GM10266 (cell line): ENCODE data around the gene PHF2.

Source experiments
- DNase-seq: peaks from one replicate; pipeline ENCODE4 v3.0.0; 2012; ENCODE audit errors: extremely low spot score
- TF ChIP-seq, protein P1 (sequence below): IDR thresholded peaks from 2 replicates; pipeline ENCODE4 v1.5.1; 2012; ENCODE audit warnings: mild to moderate bottlenecking, low read depth; ENCODE audit not compliant: control insufficient read depth, insufficient read depth; ENCODE audit errors: missing control alignments

PHF2 gene

DNA sequence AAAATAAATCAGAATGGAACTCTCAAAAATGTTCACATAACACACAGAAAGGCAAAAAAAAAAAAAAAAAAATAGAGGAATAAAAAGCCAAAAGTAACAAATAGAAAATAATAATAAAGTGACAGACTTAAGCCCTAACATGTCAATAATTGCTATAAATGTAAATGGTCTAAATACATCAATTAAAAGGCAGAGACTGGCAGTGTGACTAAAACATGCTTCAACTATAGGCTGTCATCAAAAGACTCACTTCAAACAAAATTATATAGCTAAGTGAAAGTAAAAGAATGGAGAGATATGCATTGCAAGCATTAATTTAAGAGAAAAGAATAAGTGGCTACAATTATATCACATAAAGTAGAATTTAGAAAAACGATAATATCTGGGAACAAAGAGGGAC is 114.2 kb downstream of the PHF2 start:
- DNase-seq, result no peak

DNA sequence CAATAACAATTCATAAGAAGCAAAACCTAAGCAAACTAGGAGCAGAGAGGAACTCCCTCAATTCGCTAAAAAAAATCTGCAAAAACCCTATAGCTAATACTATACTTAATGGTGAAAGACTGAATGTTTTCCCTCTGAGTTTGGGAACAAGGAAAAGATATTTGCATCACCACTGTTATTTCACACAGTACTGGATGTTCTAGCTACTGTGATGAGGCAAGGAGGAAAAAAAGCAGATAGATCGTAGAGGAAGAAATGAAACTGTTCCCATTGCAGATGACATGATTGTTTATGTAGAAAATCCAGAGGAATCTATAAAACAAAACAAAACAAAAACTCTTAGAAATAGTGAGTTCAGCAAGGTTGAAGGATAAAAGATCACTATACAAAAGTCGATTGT is 116.7 kb downstream of the PHF2 start:
- TF ChIP-seq, protein P1, sequence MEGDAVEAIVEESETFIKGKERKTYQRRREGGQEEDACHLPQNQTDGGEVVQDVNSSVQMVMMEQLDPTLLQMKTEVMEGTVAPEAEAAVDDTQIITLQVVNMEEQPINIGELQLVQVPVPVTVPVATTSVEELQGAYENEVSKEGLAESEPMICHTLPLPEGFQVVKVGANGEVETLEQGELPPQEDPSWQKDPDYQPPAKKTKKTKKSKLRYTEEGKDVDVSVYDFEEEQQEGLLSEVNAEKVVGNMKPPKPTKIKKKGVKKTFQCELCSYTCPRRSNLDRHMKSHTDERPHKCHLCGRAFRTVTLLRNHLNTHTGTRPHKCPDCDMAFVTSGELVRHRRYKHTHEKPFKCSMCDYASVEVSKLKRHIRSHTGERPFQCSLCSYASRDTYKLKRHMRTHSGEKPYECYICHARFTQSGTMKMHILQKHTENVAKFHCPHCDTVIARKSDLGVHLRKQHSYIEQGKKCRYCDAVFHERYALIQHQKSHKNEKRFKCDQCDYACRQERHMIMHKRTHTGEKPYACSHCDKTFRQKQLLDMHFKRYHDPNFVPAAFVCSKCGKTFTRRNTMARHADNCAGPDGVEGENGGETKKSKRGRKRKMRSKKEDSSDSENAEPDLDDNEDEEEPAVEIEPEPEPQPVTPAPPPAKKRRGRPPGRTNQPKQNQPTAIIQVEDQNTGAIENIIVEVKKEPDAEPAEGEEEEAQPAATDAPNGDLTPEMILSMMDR, result no peak
- no peak for DNase-seq

More for the DNA sequence above, 114.2 kb downstream of the PHF2 start:
- TF ChIP-seq, protein P1, result no peak

GRCh38 chr9:93697352-93698139 is 121.2 kb downstream of the PHF2 start:
- TF ChIP-seq, protein P1, result no peak

DNA sequence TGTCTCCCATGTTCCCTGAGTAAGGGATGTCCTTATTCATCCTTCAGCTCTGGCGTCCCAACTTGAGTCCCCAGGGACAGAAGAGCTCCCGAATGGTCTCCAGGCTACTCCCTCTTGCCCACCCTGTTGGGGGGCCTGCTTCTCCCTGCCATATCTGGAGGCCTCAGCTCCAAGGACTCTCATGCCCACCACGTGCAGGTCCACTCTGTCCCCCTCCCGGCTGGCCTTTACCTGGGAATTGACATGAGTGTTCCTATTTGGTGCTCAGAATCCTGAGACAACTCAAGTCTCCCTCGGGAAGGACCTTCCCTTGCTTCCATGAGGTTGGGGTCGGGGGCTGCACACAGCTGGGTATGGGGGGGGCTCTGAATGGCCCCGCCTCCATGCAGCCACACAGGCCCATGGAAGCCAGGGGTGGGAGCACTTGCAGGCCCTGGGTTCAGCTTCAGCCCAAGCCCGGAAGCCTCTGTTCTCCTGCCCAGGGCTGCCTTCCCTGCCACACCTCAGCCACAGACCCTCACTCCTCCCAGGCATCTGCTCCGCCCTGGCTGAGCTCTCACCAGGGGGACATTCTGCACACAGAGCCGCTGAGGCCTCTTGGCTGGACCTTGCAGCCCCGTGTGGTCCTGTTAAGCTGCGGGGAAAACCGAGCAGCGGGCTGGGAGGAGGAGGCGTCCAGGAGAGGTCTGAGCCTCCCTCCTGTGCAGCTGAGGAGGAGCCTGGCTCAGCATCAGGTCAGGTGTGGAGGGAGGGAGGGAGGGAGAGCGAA is 121.9 kb downstream of the PHF2 start:
- no peak for DNase-seq
- TF ChIP-seq, protein P1, result no peak

More at GRCh38 chr9:93697352-93698139, 121.2 kb downstream of the PHF2 start:
- DNase-seq, result no peak

GRCh38 chr9:93699650-93700049 is 123.3 kb downstream of the PHF2 start:
- TF ChIP-seq, protein P1, result no peak
- DNase-seq, result no peak

- no peak for DNase-seq
- TF ChIP-seq, protein P1, result no peak
Measured at GRCh38 chr9:93701494-93702218, 125.3 kb downstream of the PHF2 start.
